Panc1 (cell line): Measurements from ENCODE around the gene NPPA. TPM values are rescaled to one million over a fixed set of nuclear protein-coding genes. Genes with fewer than 3 reads are reported as not detected.

Source experiments
- ATAC-seq: fragments of 200-7000 bp; cut with Tn5 transposase; 2 replicates; pipeline ENCODE4 v1.9.1; 2020; ENCODE audit warnings: mild to moderate bottlenecking, moderate library complexity
- BruUV-seq: library from RNA; stranded (reverse); fragments of 400-500 nt; replicated peaks from 2 replicates; lab custom pipeline; 2021; lab: Mats Ljungman, UMichigan
- CTCF ChIA-PET: fragments of 300-600 bp; sonication (Branson Sonifier 250); formaldehyde crosslinking; loops from one replicate; lab custom pipeline; 2022; ENCODE audit warnings: antibody characterized with exemption; lab: Charles Lee
- POLR2A ChIA-PET: fragments of 300-600 bp; sonication (Branson Sonifier 250); formaldehyde crosslinking; loops from one replicate; lab custom pipeline; 2022; ENCODE audit warnings: antibody characterized with exemption; lab: Charles Lee
- DNase-seq: peaks from one replicate; pipeline ENCODE4 v3.0.0-alpha.2; 2010; ENCODE audit warnings: low read depth, low spot score
- H3K27ac ChIP-seq: 2 replicates; pipeline ENCODE4 v1.5.1; 2011; ENCODE audit warnings: mild to moderate bottlenecking, low read length, inconsistent platforms
- H3K27me3 ChIP-seq: fragments of 200-500 bp; sonication (Bioruptor generic); 2 replicates; pipeline ENCODE4 v1.6.0; 2014; ENCODE audit warnings: low read length, inconsistent platforms; ENCODE audit not compliant: control insufficient read depth, insufficient read depth
- H3K36me3 ChIP-seq: fragments of 200-500 bp; sonication (Bioruptor generic); 2 replicates; pipeline ENCODE4 v1.5.1; 2014; ENCODE audit warnings: inconsistent platforms, mild to moderate bottlenecking, low read length, moderate library complexity; ENCODE audit not compliant: control insufficient read depth, insufficient read depth
- H3K4me1 ChIP-seq: 2 replicates; pipeline ENCODE4 v1.5.1; 2011; ENCODE audit warnings: inconsistent platforms, mild to moderate bottlenecking, low read length, moderate library complexity; ENCODE audit not compliant: control insufficient read depth, insufficient read depth
- H3K4me3 ChIP-seq, 2 experiments: 2 replicates each; pipeline ENCODE4 v1.5.1; 2011 to 2012; ENCODE audit warnings: low read depth in 2 of 2, low read length in 2 of 2, mild to moderate bottlenecking in 2 of 2, inconsistent platforms in 1 of 2, moderate library complexity in 1 of 2
- H3K9me3 ChIP-seq: fragments of 200-500 bp; sonication (Bioruptor generic); 2 replicates; pipeline ENCODE4 v1.5.1; 2014; ENCODE audit warnings: low read depth, mild to moderate bottlenecking, inconsistent platforms, low read length, moderate library complexity; ENCODE audit not compliant: control insufficient read depth, insufficient read depth
- CTCF ChIP-seq: fragments of 450-650 bp; IDR thresholded peaks from 2 replicates; pipeline ENCODE4 v1.5.1; 2017; ENCODE audit warnings: mild to moderate bottlenecking
- POLR2AphosphoS5 ChIP-seq: IDR thresholded peaks from 2 replicates; pipeline ENCODE4 v1.6.1; 2012; ENCODE audit warnings: mild to moderate bottlenecking, low read depth, low read length, moderate library complexity
- REST ChIP-seq, 2 experiments: IDR thresholded peaks; 2 replicates each; pipeline ENCODE4 v1.6.1; 2011 to 2012; ENCODE audit warnings: low read depth in 2 of 2, control low read depth in 1 of 2, low read length in 1 of 2, mild to moderate bottlenecking in 1 of 2, moderate library complexity in 1 of 2; ENCODE audit not compliant: insufficient read depth in 1 of 2
- SIN3A ChIP-seq: IDR thresholded peaks from 2 replicates; pipeline ENCODE4 v1.6.1; 2012; ENCODE audit warnings: low read depth, mild to moderate bottlenecking, low read length, moderate library complexity, borderline replicate concordance; ENCODE audit not compliant: insufficient read depth
- TCF7L2 ChIP-seq: IDR thresholded peaks from 2 replicates; pipeline ENCODE4 v1.6.1; 2011; ENCODE audit warnings: mild to moderate bottlenecking, low read depth, low read length, inconsistent platforms
- in situ Hi-C: cut with HindIII; loops from 2 replicates; pipeline ENCODE4 v1.10.0; 2016; ENCODE audit warnings: low sequenced_read_pairs, low pct_unique_long_range_greater_than_20kb
- intact Hi-C: fragments of 100-400 bp; cut with micrococcal nuclease; formaldehyde crosslinking; loops from one replicate; pipeline ENCODE4 v1.10.0; 2022; ENCODE audit not compliant: unreplicated experiment
- total RNA-seq: library from RNA; stranded (reverse); gene quantifications from one replicate; pipeline ENCODE4 v1.2.1, GENCODE V29; 2021; ENCODE audit not compliant: unreplicated experiment

NPPA gene
- total RNA-seq, 1 experiment from 2014 or later = not detected

- Histone ChIP-seq H3K36me3 (no peaks in the 10 kb centered on the region), H3K27me3 (no peaks in the 10 kb centered on the region; the same call in 1 of the 2 replicates), H3K4me3 (no peak overlapping the region), H3K9me3 (no peaks in the 10 kb centered on the region), H3K27ac (no peak overlapping the region), H3K4me1 (no peaks in the 10 kb centered on the region)
- CTCF ChIA-PET = interaction anchor here (1.3 kb wide), 1 partner anchor 85 kb away, joined by 6 read pairs; no protein-coding TSS in a partner anchor
- no peak for DNase-seq
- POLR2A ChIA-PET = interaction anchor here (0.9 kb wide), 1 partner anchor 9 kb away, joined by 6 read pairs; no protein-coding TSS in a partner anchor
- BruUV-seq = no TSS peak
- intact Hi-C loops (no loop called here), in situ Hi-C loops (no loop called here)
- no peak for TF ChIP-seq TCF7L2
- 0 out of 2 replicates have a peak, but pooled peaks have one; percentile 28 for ATAC-seq
These were observed 35.4 kb upstream of the NPPA start for GRCh38 chr1:11882814-11883538.

GRCh38 chr1:11881749-11882441 is 34.3 kb upstream of the NPPA start:
- no peaks in the 10 kb centered on the region for H3K9me3 ChIP-seq
- H3K27ac ChIP-seq = no peak overlapping the region
- no peaks in the 10 kb centered on the region; the same call in 1 of the 2 replicates for H3K27me3 ChIP-seq
- no peaks in the 10 kb centered on the region for H3K4me1 ChIP-seq
- TF ChIP-seq REST (IDR thresholded peaks at IDR 0.05; ENCODE audit: insufficient read depth in 1 of 2, low read depth in 2 of 2, low read length in 1 of 2) (no peak), TCF7L2 (no peak), POLR2AphosphoS5 (no peak)
- DNase-seq = no peak
- no peak overlapping the region for H3K4me3 ChIP-seq
- ChIA-PET POLR2A (interaction anchor here (0.9 kb wide), 1 partner anchor 10 kb away, joined by 6 read pairs; no protein-coding TSS in a partner anchor), CTCF (interaction anchor here (1.3 kb wide), 1 partner anchor 86 kb away, joined by 6 read pairs; no protein-coding TSS in a partner anchor)
- H3K36me3 ChIP-seq = no peaks in the 10 kb centered on the region
- ATAC-seq = no peak
- in situ Hi-C loops (no loop called here), intact Hi-C loops (no loop called here)
- BruUV-seq = no TSS peak

DNA sequence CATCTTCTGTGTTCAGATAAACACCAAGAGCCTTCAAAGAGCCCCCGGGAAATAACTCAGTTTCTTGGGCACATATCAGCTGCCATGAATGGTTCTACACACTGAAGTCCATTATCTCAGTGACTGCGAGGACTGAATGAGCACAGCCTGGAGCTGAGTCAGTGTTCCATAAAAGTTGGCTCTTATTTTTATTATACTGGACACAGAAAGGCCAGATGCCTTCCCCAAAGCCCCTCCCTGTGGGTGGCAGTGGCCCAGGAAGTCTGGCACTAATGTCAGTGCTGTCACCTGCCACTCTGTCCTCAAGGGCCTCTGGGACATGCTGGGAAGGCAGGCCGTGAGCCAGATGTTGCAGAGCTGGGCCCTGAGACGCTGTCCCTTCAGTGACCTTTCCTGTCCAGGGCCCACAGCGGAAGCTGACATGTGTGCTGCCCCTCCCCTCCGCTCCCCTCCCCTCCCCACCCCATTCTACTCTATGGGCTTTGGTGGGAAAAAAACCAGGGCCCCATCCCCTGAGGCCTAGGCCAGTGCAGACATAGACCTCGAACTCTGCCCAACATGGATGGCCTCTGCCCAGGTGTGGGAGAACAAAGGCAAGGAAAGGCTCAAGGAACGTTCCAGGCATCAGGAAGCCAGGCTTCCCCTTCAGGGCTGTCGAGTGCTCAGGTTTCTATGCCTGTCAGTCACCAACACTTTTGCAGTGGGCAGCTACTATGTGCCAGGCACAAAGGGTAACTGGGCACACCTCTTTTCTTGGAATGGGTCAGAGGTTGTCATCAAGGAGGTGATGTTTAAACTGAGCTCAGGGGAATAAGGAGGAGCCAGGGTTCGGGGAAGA is 33.5 kb upstream of the NPPA start:
- DNase-seq = no peak
- ChIA-PET CTCF (no interaction called here), POLR2A (no interaction called here)
- H3K9me3 ChIP-seq = no peaks in the 10 kb centered on the region
- no peaks in the 10 kb centered on the region; the same call in 1 of the 2 replicates for H3K27me3 ChIP-seq
- TF ChIP-seq SIN3A (no peak), CTCF (no peak), REST (IDR thresholded peaks at IDR 0.05; ENCODE audit: insufficient read depth in 1 of 2, low read depth in 2 of 2, low read length in 1 of 2) (no peak), TCF7L2 (no peak), POLR2AphosphoS5 (no peak)
- intact Hi-C loops (no loop called here), in situ Hi-C loops (no loop called here)
- H3K36me3 ChIP-seq = no peaks in the 10 kb centered on the region
- no peaks in the 10 kb centered on the region for H3K4me1 ChIP-seq
- H3K27ac ChIP-seq = no peak overlapping the region
- ATAC-seq = no peak
- H3K4me3 ChIP-seq = no peak overlapping the region
- no TSS peak for BruUV-seq
